ENCODE measurements around the gene ACVR1C. TPM values are rescaled to one million over a fixed set of nuclear protein-coding genes. Genes with fewer than 3 reads are reported as not detected.

The ACVR1C gene
- total RNA-seq, 1 donor from 2014 or later = 4.0 TPM

DNA sequence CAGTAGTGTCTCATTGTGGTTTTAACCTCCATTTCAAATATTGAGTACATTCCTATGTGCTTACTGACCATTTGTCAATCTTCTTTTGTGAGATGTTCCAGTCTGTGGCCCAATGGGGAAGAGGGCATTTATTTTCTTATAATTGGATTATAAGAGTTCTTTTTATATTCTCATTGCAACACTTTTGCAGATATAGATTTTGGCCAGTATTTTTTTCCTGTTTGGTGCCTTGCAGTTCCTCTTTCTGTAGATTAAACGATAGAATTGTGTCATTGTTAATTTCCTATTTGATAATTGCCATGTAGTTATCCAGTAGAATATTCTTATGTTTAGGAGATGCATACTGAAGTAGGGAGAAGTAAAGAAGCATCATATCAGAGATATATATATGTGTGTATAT is 128.3 kb downstream of the ACVR1C start:
- no peak for DNase-seq (ENCODE audit: low read depth)

DNA sequence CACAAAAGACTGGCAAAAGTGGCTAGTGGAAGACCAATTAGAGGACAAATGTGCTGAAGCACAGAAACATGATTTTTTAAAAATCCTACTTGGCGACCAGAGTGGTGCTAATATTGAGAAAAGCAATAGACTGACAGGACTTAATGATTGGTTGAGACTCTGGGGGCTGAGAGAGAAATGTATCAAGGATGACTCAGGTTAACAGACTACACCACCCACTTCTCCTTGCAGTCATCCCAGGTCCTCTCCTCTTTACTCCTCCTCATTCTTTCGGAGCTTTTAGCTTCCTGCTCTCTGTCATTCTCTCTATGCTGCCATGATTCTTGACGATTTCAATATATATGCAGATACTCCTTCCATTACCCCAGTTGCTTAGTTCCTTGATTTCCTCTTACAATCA is 130.2 kb downstream of the ACVR1C start:
- DNase-seq (ENCODE audit: low read depth) = no peak

DNA sequence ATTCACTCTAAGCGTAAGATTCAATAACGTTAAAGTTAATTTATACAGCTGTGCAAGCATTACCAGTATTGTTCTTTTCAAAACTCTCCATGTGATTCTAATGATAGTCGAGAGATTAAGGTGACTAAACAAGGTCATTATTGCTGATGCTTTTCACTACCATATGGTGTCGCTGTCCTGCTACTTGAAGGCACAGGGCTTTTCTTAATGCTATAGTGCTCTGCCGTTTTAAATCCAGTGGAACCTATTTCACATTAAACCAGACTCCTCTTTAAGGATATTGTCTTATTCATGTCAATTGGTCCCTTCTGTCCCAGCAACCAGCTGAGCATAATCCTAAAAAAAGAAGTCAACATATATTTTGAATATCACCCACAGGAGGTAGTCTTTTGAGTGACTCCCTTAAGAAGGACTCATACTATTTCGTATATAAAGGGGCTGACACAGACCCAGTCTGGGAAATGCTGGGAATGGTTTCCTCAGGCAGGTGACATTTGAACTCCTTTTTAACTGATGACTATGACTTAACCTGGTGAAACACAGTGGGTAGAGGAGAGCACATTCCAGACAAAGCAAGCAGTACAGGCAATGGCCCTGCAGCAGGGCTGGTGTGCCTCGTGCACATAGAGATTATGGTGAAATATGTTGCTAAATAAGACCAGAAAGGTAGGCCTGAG is 130.9 kb downstream of the ACVR1C start:
- DNase-seq (ENCODE audit: low read depth) = peak; percentile 50

DNA sequence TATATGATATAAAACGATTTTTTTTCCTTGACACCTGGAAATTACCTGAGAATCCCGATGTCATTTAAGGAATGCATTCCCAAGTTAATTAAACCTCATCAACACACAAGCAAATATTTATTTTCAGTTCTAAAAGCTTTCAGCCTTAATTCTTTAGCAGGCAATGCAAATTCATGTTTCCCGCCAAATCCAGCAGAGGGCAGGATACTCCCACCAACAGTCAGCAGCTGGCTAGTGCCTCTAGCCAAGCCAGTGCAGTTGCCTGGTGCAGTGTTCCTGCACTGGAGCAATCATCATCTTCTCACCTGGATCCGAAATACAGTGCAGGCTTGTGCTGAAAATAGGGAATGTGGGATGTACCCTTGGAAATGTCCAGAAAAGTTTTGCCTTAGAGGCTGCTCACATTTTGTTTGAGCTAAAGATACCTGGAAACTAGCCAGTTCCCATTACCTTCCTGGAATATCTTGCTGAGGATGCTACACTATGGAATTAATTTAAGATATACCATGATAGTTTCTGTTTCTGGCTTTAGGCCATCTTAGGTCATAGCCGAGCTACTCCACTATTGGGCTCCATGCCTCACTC is 136.4 kb downstream of the ACVR1C start:
- DNase-seq (ENCODE audit: low read depth) = peak; percentile 81

DNA sequence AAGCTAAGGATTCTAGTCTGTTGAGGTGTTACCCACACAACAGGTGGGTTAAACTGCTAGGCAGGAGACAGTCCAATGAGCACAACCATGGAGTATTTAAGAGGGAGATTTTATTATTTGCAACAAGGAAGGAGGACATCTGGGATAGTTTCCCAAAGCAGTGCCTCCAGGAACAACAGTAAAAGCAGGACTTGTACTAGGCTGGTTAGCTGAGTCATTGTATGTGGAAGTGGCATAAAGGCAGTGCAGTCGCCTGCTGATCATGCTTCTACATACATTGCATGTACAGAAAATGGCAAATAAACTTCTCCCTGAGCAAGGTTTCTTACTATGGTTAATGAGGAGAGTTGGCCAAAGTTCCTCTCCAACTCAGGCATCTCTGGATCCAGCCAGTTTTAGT is 138.7 kb downstream of the ACVR1C start:
- DNase-seq (ENCODE audit: low read depth) = no peak

DNA sequence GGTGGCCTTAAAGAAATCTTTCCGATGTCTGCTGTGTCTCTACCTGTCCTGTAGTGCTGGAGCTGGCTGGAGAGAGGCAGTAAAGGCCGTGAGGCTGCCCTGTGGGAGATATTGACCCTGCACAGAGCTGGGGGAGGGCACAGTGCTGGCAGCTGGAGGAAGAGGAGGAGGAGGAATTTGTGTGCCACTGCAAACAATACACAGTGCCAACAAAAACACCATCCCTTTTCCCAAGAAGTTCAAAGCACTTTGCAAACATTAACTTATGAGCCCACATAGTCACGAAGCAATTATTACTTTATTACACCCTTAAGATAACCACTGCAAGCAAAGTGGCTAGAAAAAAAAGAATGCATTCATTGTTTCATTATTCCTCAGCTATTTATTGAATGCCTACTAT is 139.8 kb downstream of the ACVR1C start:
- DNase-seq (ENCODE audit: low read depth) = no peak

DNA sequence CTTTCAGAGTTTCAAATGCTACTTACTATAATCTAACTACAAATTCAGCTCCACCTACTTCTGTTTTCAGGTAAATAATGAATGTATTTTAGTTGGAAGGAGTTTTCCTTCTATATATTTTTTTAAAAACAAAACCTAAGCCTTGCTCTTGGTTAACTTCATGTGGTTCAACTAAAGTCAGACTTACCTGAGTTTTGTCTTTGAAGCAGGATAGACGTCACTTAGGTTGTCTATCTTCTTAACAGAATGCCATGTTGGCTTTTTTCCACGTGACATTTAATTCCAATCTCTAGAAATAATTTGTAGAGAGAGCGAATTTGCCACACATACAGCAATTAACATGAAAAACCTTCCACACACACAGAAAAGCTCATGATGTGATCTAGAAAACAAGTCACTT is 140.9 kb downstream of the ACVR1C start:
- no peak for DNase-seq (ENCODE audit: low read depth)

DNA sequence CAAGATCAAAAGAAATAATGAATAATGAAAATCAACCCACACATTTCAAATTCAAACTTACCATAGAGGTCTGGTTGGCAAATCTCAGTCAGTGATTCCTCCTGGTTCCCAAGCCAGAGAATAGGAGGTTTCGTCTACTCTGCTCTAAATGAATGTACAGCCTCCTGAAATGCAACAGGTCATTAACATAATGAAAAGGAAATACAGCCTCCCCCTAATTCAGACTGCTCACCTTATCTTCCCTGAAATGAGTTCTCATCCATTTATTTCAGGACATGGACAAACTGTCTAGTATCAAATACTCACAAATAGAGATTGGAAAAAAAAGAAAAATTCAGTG is 141.4 kb downstream of the ACVR1C start:
- no peak for DNase-seq (ENCODE audit: low read depth)

GRCh38 chr2:157486596-157487270 is 141.9 kb downstream of the ACVR1C start:
- peak; percentile 34 for DNase-seq (ENCODE audit: low read depth)

DNA sequence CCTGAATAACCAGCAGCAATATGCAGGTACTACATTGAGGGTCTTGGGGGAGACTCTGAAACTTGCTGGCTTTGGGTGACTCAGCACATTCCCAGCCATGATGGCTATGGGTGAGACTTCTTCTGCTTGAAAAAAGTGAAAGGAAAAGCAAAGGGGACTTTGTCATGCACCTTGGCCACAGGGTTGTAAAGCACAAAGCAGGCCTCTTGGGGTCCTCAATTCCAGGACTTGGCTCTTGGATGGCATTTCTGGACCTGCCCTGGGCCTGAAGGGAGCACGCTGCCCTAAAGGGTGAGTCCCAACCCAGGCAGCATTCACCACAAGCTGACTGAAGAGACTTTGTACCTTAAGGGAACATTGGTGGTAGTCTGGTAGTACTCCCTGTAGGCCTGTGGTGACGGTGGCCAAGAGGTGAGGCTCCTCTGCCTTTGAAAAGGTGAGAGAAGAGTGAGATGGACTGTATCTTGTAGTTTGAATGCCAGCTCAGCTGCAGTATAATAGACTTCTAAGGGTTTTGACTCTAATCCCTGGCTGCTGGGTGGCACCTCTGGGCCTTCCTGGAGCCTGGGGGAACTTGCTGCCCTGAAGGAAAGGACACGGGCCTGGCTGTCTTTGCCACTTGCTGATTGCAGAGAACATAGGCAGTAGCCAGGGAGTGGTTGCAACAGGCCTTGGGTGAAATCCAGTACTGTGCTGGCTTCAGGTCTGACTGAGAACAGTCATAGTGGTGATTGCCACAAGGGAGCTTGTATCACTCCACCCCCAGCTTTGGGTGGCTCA is 148.3 kb downstream of the ACVR1C start:
- DNase-seq (ENCODE audit: low read depth) = peak; percentile 77

GRCh38 chr2:157479081-157480027 is 149.3 kb downstream of the ACVR1C start:
- DNase-seq (ENCODE audit: low read depth) = peak; percentile 79

DNA sequence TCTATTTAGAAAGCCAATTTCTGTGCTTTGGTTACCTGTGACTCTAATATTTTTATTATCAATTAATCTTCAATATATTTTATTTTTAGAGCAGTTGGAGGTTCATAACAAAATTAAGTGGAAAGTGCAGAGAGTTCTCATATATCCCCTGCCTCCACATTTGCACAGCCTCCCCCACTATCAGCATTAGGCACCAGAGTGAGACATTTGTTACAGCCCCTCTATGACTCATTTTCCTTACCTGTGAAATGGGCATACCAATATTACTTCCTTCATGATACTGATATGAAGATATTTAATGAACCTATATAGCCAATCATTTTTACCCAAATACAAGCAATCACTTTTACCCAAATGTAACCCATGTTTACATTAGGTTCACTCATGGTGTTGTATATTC is 150.7 kb downstream of the ACVR1C start:
- no peak for DNase-seq (ENCODE audit: low read depth)

DNA sequence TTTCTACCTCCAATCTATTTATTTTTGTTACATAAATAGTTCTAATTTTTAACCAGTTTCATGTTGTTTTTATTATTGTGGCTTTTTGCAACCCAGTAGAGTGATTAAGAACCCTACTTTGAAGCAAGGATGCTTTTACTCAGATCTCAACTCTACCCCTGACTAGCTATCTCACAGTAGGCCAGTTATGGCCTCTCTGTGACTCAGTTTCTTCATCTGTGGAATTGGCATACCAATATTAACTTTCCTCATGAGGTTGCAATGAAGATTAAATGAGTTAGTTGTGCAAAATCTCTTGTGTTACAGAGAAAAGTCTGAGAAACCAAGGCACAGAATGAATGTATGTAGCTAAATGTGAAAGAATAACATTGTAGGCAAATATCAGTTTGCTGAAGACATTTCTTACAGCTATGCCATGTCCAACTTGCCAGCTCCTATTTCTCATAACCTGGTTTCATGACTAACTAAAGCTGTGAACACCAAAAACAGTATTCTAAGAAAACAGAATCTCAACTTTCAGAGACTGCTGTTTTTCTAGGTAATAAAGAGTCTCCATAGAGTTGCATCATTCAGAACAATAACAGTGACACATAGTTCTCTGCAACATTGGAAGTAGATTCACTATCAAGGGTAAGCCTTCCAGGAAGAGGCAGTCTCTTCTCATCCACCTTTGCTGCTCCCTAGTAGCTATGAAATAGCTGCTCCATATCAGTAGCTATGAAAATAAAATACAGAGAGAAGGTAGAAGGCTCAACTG is 151.5 kb downstream of the ACVR1C start:
- DNase-seq (ENCODE audit: low read depth) = no peak

Other genes starting within 250 kb of the ACVR1C start
- gene CYTIP, start 184.8 kb downstream of the ACVR1C start, total RNA-seq = 1.9 and 2.4 TPM in 2 replicates
- 43.0 and 48.8 TPM in 2 replicates for gene ACVR1, start 247.5 kb upstream of the ACVR1C start, total RNA-seq

Measured in myocyte (in vitro differentiated cells).